Osteoblast (primary cell): Measurements from ENCODE around the gene ADAMTSL1. TPM values are rescaled to one million over a fixed set of nuclear protein-coding genes. Genes with fewer than 3 reads are reported as not detected.

ENCODE experiments used
- DNase-seq: peaks from one replicate; pipeline ENCODE4 v3.0.0; 2011; ENCODE audit warnings: low spot score, mixed read lengths; ENCODE audit not compliant: insufficient read length; ENCODE audit errors: missing footprints
- H2AFZ ChIP-seq: 2 replicates; pipeline ENCODE4 v1.6.0; 2011; ENCODE audit warnings: mild to moderate bottlenecking, low read length
- H3K27ac ChIP-seq: 2 replicates; pipeline ENCODE4 v1.5.1; 2011; ENCODE audit warnings: mild to moderate bottlenecking, low read depth, low read length, moderate library complexity
- H3K27me3 ChIP-seq: 2 replicates; pipeline ENCODE4 v1.6.0; 2012; ENCODE audit warnings: mild to moderate bottlenecking, control low read depth, inconsistent platforms, low read length, moderate library complexity; ENCODE audit not compliant: insufficient read depth
- H3K36me3 ChIP-seq: 2 replicates; pipeline ENCODE4 v1.5.1; 2011; ENCODE audit warnings: mild to moderate bottlenecking, low read length, control low read depth, moderate library complexity; ENCODE audit not compliant: insufficient read depth
- H3K4me1 ChIP-seq: 2 replicates; pipeline ENCODE4 v1.5.1; 2011; ENCODE audit warnings: mild to moderate bottlenecking, low read length, control low read depth, moderate library complexity; ENCODE audit not compliant: insufficient read depth
- H3K4me2 ChIP-seq: 2 replicates; pipeline ENCODE4 v1.6.0; 2011; ENCODE audit warnings: mild to moderate bottlenecking, low read length; ENCODE audit not compliant: insufficient read depth
- H3K4me3 ChIP-seq: fragments of 200-600 bp; sonication (generic); 3 replicates; pipeline ENCODE4 v1.5.1; 2012; ENCODE audit warnings: mild to moderate bottlenecking, low read length, inconsistent platforms; ENCODE audit not compliant: insufficient read depth
- H3K79me2 ChIP-seq: 2 replicates; pipeline ENCODE4 v1.6.0; 2012; ENCODE audit warnings: mild to moderate bottlenecking, low read length, control low read depth, inconsistent platforms; ENCODE audit not compliant: insufficient read depth
- H3K9me3 ChIP-seq: 2 replicates; pipeline ENCODE4 v1.5.1; 2011; ENCODE audit warnings: low read depth, low read length, control low read depth
- H4K20me1 ChIP-seq: 2 replicates; pipeline ENCODE4 v1.6.0; 2012; ENCODE audit warnings: mild to moderate bottlenecking, low read length, control low read depth; ENCODE audit not compliant: insufficient read depth
- total RNA-seq: library from RNA; depleted of rRNA; stranded (reverse); fragments of >200 nt; gene quantifications from 2 replicates; pipeline ENCODE4 v1.2.3, GENCODE V29; 2012
- TF ChIP-seq, protein P1 (sequence below): IDR thresholded peaks from 2 replicates; pipeline ENCODE4 v1.5.1; 2011; ENCODE audit warnings: mild to moderate bottlenecking, low read depth, low read length, moderate library complexity; ENCODE audit errors: extremely low read depth

Gene ADAMTSL1
- total RNA-seq, 1 donor: 54.3 TPM

DNA sequence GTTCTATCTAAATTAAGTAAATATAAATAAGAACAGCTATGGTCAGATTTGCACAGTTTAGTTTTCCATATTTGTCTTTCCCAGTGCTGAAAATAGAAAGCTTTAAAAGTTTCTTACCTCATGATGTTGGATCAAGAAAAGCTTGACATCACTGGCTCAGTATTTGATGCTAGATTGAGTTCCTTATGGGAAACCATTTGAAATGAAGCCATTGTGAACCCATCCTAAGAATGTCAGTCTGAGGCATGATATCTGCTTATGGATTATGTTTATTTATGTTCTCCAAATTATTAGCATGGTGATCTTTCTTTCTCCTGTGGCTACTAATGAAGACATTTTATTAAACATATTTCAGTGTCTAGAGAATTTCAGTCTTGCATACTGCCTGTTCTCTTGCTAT, 143.0 kb downstream of the ADAMTSL1 start:
- Histone ChIP-seq H2AFZ (no peak overlapping the region), H3K27ac (no peak overlapping the region), H3K4me2 (no peak overlapping the region), H3K4me1 (no peaks in the 10 kb centered on the region), H3K79me2 (peaks cover 35% of the 10 kb centered on the region), H3K27me3 (no peaks in the 10 kb centered on the region), H3K36me3 (peaks cover 7% of the 10 kb centered on the region), H4K20me1 (no peaks in the 10 kb centered on the region), H3K4me3 (no peak overlapping the region), H3K9me3 (no peaks in the 10 kb centered on the region)
- TF ChIP-seq, protein P1, sequence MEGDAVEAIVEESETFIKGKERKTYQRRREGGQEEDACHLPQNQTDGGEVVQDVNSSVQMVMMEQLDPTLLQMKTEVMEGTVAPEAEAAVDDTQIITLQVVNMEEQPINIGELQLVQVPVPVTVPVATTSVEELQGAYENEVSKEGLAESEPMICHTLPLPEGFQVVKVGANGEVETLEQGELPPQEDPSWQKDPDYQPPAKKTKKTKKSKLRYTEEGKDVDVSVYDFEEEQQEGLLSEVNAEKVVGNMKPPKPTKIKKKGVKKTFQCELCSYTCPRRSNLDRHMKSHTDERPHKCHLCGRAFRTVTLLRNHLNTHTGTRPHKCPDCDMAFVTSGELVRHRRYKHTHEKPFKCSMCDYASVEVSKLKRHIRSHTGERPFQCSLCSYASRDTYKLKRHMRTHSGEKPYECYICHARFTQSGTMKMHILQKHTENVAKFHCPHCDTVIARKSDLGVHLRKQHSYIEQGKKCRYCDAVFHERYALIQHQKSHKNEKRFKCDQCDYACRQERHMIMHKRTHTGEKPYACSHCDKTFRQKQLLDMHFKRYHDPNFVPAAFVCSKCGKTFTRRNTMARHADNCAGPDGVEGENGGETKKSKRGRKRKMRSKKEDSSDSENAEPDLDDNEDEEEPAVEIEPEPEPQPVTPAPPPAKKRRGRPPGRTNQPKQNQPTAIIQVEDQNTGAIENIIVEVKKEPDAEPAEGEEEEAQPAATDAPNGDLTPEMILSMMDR: no peak
- no peak for DNase-seq

DNA sequence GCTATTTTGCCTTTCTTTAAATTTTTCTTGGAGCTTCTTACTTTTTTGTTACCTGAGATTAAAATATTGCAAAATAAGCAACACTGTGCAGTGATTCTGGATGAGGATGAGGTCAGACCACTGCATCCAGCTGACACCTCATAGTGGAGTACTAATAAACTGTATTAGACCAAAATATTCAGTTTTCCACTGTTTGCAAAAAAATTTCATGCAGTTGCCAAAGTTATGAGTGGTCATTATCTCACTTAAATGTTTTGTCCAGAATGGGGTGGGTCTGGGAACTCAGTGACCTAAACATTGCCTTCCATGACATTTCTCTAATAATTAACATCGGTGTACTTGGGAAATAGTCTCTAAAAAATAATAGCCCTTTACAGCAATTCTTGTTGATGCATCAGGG, 143.8 kb downstream of the ADAMTSL1 start:
- no peaks in the 10 kb centered on the region for H4K20me1 ChIP-seq
- no peak overlapping the region for H3K27ac ChIP-seq
- peaks cover 42% of the 10 kb centered on the region for H3K79me2 ChIP-seq
- no peaks in the 10 kb centered on the region for H3K4me1 ChIP-seq
- H3K27me3 ChIP-seq: no peaks in the 10 kb centered on the region
- no peak overlapping the region for H3K4me2 ChIP-seq
- no peak overlapping the region for H3K4me3 ChIP-seq
- TF ChIP-seq, protein P1: no peak
- H3K9me3 ChIP-seq: no peaks in the 10 kb centered on the region
- no peak overlapping the region for H2AFZ ChIP-seq
- peaks cover 15% of the 10 kb centered on the region for H3K36me3 ChIP-seq
- DNase-seq: no peak

DNA sequence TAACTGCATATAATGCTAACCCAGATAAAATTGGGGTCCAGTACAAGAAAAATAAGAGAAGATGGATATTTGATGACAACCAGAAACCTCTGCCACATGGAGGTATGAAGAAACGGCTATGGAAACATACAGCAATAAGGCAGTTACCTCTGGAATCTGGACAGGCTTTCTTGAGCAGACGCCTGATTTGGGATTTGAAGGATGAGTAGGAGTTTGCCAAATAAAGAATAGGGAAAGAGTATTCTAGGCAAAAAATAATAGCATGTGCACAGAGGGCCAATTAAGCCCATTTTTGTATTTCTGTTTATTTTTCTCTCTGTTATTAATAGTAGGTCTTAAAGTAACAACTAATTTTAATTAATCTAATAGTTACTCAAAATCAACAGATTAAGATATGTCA, 144.9 kb downstream of the ADAMTSL1 start:
- no peak overlapping the region for H2AFZ ChIP-seq
- no peak overlapping the region for H3K4me3 ChIP-seq
- TF ChIP-seq, protein P1: no peak
- no peak for DNase-seq
- no peaks in the 10 kb centered on the region for H3K27me3 ChIP-seq
- H3K4me2 ChIP-seq: no peak overlapping the region
- H4K20me1 ChIP-seq: no peaks in the 10 kb centered on the region
- H3K9me3 ChIP-seq: no peaks in the 10 kb centered on the region
- peaks cover 24% of the 10 kb centered on the region for H3K36me3 ChIP-seq
- H3K79me2 ChIP-seq: peaks cover 42% of the 10 kb centered on the region
- H3K27ac ChIP-seq: no peak overlapping the region
- H3K4me1 ChIP-seq: no peaks in the 10 kb centered on the region

DNA sequence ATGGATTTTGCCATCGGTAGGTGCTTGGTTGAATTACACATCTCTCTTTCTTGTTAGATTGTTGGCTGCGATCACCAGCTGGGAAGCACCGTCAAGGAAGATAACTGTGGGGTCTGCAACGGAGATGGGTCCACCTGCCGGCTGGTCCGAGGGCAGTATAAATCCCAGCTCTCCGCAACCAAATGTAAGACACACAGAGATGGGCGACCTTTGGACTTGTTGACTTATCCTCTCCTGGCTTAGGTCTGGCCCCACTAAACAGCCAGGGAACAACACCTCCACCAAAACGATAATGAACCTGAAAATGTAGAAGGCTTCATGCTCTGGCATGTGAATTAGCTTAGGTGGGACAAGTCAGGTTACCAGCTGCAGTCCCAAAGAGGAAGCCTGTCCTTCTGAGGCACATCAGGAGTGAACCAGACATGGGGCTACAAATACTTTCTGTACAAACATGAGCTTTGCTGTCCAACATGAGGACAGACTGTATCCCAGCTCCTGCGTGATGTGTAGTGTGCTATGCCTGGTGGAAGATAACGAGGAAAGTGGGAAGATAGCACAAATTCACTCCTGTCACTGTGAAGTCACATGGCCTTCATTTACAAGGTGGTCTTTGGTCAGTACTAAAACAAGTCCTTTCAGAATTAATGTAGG, 148.4 kb downstream of the ADAMTSL1 start:
- Histone ChIP-seq H3K79me2 (peaks cover 40% of the 10 kb centered on the region), H4K20me1 (no peaks in the 10 kb centered on the region), H3K36me3 (peaks cover 46% of the 10 kb centered on the region), H3K27me3 (no peaks in the 10 kb centered on the region), H3K4me3 (no peak overlapping the region), H3K9me3 (no peaks in the 10 kb centered on the region), H3K27ac (peak overlapping the region; percentile 11), H3K4me2 (no peak overlapping the region), H2AFZ (no peak overlapping the region), H3K4me1 (no peaks in the 10 kb centered on the region)
- no peak for DNase-seq
- TF ChIP-seq, protein P1: no peak
